Neural progenitor cell (in vitro differentiated cells): Measurements from ENCODE around the gene ABCC6.

Experiments used
- CTCF ChIP-seq: fragments of 200-600 bp; sonication (generic); IDR thresholded peaks from 2 replicates; pipeline ENCODE4 v1.5.1; 2017; ENCODE audit warnings: antibody characterized with exemption, mild to moderate bottlenecking
- EZH2phosphoT487 ChIP-seq: fragments of 200-600 bp; sonication (generic); IDR thresholded peaks from 2 replicates; pipeline ENCODE4 v1.6.1; 2017; ENCODE audit warnings: antibody characterized with exemption

GRCh38 chr16:16107839-16108238, 115.5 kb downstream of the ABCC6 start:
- TF ChIP-seq CTCF (no peak), EZH2phosphoT487 (no peak)
